ENCODE results near the gene GPD2.

DNA sequence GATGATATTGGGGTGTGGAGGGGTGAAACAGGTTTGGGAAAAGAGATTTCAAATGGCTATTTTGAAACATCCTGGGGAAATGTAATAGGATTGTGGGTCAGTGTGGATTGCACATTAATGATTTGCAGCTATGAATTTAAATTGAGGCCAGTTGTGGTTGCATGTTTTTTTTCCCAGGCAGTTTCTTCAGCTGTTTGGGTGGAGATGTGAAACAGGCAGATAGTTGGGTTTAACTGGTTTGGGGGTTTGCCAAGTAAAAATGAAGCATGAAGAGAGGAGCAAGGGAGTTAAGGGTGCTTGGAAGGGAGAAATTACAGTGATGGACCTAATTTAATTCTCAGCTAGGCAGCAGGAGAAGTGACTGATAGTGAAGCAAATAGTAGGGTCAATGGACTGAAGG is 16.8 kb downstream of the GPD2 start:
- TF ChIP-seq TOX (CRISPR knock-in tag; IDR thresholded peaks at IDR 0.05; ENCODE audit: borderline replicate concordance) (no peak), TCF4 (CRISPR knock-in tag; IDR thresholded peaks at IDR 0.05; ENCODE audit: borderline replicate concordance) (no peak), ZFP30 (CRISPR knock-in tag; IDR thresholded peaks at IDR 0.05) (no peak), RARB (CRISPR knock-in tag; IDR thresholded peaks at IDR 0.05) (no peak), TSHZ2 (CRISPR knock-in tag; IDR thresholded peaks at IDR 0.05) (no peak), CSDC2 (CRISPR knock-in tag; IDR thresholded peaks at IDR 0.05) (no peak), ARNTL (CRISPR knock-in tag; IDR thresholded peaks at IDR 0.05; ENCODE audit: borderline replicate concordance, low read depth) (no peak), ZNF8 (CRISPR knock-in tag; IDR thresholded peaks at IDR 0.05) (no peak), POU6F1 (CRISPR knock-in tag; IDR thresholded peaks at IDR 0.05; ENCODE audit: borderline replicate concordance, low read depth) (no peak), BACH2 (CRISPR knock-in tag; IDR thresholded peaks at IDR 0.05; ENCODE audit: borderline replicate concordance) (no peak), OSR1 (CRISPR knock-in tag; IDR thresholded peaks at IDR 0.05) (no peak)
- TF ChIP-seq, protein P1, sequence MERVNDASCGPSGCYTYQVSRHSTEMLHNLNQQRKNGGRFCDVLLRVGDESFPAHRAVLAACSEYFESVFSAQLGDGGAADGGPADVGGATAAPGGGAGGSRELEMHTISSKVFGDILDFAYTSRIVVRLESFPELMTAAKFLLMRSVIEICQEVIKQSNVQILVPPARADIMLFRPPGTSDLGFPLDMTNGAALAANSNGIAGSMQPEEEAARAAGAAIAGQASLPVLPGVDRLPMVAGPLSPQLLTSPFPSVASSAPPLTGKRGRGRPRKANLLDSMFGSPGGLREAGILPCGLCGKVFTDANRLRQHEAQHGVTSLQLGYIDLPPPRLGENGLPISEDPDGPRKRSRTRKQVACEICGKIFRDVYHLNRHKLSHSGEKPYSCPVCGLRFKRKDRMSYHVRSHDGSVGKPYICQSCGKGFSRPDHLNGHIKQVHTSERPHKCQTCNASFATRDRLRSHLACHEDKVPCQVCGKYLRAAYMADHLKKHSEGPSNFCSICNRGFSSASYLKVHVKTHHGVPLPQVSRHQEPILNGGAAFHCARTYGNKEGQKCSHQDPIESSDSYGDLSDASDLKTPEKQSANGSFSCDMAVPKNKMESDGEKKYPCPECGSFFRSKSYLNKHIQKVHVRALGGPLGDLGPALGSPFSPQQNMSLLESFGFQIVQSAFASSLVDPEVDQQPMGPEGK (CRISPR knock-in tag; IDR thresholded peaks at IDR 0.05; ENCODE audit: borderline replicate concordance): no peak
- TF ChIP-seq, protein P2, sequence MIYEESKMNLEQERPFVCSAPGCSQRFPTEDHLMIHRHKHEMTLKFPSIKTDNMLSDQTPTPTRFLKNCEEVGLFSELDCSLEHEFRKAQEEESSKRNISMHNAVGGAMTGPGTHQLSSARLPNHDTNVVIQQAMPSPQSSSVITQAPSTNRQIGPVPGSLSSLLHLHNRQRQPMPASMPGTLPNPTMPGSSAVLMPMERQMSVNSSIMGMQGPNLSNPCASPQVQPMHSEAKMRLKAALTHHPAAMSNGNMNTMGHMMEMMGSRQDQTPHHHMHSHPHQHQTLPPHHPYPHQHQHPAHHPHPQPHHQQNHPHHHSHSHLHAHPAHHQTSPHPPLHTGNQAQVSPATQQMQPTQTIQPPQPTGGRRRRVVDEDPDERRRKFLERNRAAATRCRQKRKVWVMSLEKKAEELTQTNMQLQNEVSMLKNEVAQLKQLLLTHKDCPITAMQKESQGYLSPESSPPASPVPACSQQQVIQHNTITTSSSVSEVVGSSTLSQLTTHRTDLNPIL (CRISPR knock-in tag; IDR thresholded peaks at IDR 0.05; ENCODE audit: low read depth): no peak

Data from SK-N-SH treated with all-trans-retinoic acid at 6 μM for 48 hours (cell line).